ENCODE data around the gene NKAP. TPM values are rescaled to one million over a fixed set of nuclear protein-coding genes. Genes with fewer than 3 reads are reported as not detected.
"Not testable (repeated sequence)": the region's sequence is repeated elsewhere in the genome, so short reads cannot be mapped to it uniquely, and the experiment has no call there.

NKAP gene
- total and polyA plus RNA-seq, 2 of the 8 experiments (the other 6 are each of a cell fraction or from before 2014, with no cell fraction given) = 2.8 to 7.1 TPM

DNA sequence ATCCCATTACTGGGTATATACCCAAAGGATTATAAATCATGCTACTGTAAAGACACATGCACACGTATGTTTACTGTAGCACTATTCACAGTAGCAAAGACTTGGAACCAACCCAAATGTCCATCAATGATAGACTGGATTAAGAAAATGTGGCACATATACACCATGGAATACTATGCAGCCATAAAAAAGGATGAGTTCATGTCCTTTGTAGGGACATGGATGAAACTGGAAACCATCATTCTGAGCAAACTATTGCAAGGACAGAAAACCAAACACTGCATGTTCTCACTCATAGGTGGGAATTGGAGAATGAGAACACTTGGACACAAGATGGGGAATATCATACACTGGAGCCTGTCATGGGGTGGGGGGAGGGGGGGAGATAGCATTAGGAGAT lies 23.3 kb upstream of the NKAP start:
- H3K79me1 ChIP-seq (ENCODE audit: low read depth, low read length); H3K4me3 ChIP-seq (ENCODE audit: extremely low read depth in 1 of 4, insufficient read depth in 2 of 4, low read depth in 3 of 4, low read length in 4 of 4); H3K23ac ChIP-seq (ENCODE audit: insufficient read length); H3K79me2 ChIP-seq (ENCODE audit: control insufficient read depth in 1 of 2, insufficient read depth in 2 of 2, low read length in 2 of 2); H3K27ac ChIP-seq (ENCODE audit: low read depth, low read length); H4K91ac ChIP-seq (replicated peaks; ENCODE audit: insufficient read length, low read length); H2BK5ac ChIP-seq (ENCODE audit: low read depth, low read length); FAIRE-seq; H3K9ac ChIP-seq (replicated peaks in 1 of 4; ENCODE audit: extremely low read depth in 1 of 4, low read depth in 3 of 4, low read length in 3 of 4); H3K18ac ChIP-seq (ENCODE audit: extremely low read depth, low read length); H3K4me1 ChIP-seq (replicated peaks in 1 of 4; ENCODE audit: control insufficient read depth in 3 of 4, insufficient read depth in 4 of 4, low read length in 3 of 4); H2BK20ac ChIP-seq (ENCODE audit: low read length); H2AFZ ChIP-seq (ENCODE audit: low read length); H2BK15ac ChIP-seq (ENCODE audit: low read length); H3K56ac ChIP-seq (replicated peaks; ENCODE audit: insufficient read length, low read depth, low read length); DNase-seq (ENCODE audit: low read depth in 1 of 2, low spot score in 2 of 2); H3K27me3 ChIP-seq (replicated peaks in 1 of 4; ENCODE audit: control insufficient read depth in 3 of 4, extremely low read depth in 1 of 4, insufficient read depth in 3 of 4, low read length in 3 of 4); CTCF ChIA-PET (ENCODE audit: partially characterized antibody); H3K4me2 ChIP-seq (ENCODE audit: insufficient read depth in 1 of 2, low read depth in 2 of 2, low read length in 2 of 2); H2BK120ac ChIP-seq (replicated peaks; ENCODE audit: low read depth, low read length); H3K23me2 ChIP-seq (ENCODE audit: low read depth, low read length); H3K4ac ChIP-seq (replicated peaks; ENCODE audit: insufficient read length, low read depth, low read length); H2BK12ac ChIP-seq (ENCODE audit: low read depth, low read length); H4K8ac ChIP-seq (ENCODE audit: extremely low read depth, insufficient read depth, low read length); H3K14ac ChIP-seq (ENCODE audit: insufficient read length); H4K20me1 ChIP-seq (replicated peaks in 1 of 2; ENCODE audit: control insufficient read depth in 1 of 2, insufficient read depth in 2 of 2, low read length in 2 of 2); H4K5ac ChIP-seq (ENCODE audit: insufficient read length, low read depth, low read length); H3K9me3 ChIP-seq (ENCODE audit: insufficient read depth in 2 of 2, low read depth in 1 of 2, low read length in 1 of 2); H3K36me3 ChIP-seq (ENCODE audit: control insufficient read depth in 2 of 4, insufficient read depth in 4 of 4, low read length in 3 of 4); H2AK5ac ChIP-seq (ENCODE audit: low read depth, low read length); POLR2A ChIA-PET (ENCODE audit: partially characterized antibody): not testable (repeated sequence)
- WGBS, 2 experiments (ENCODE audit: extremely low coverage in 1 of 2, insufficient coverage in 1 of 2, insufficient read length in 1 of 2, insufficient replicate concordance in 2 of 2, low coverage in 1 of 2, low lambda C conversion rate in 2 of 2, missing lambda C conversion rate in 1 of 2) = 100% methylated on average over 1 of the region's 1 CpG; no CpG with 5 or more reads in 1 of the 2 experiments

All from H1 (cell line).